Activated CD8-positive, alpha-beta memory T cell treated with anti-CD3 and anti-CD28 coated beads for 1 hour (primary cell): ENCODE results near the gene LYPD5.
"Not testable (repeated sequence)": the region's sequence is repeated elsewhere in the genome, so short reads cannot be mapped to it uniquely, and the experiment has no call there.

Experiments used
- DNase-seq, 2 donors: peaks; one replicate each; pipeline ENCODE4 v3.0.0-alpha.2; 2020; ENCODE audit warnings: low read depth in 1 of 2; ENCODE audit errors: extremely low read depth in 1 of 2

Gene LYPD5

DNA sequence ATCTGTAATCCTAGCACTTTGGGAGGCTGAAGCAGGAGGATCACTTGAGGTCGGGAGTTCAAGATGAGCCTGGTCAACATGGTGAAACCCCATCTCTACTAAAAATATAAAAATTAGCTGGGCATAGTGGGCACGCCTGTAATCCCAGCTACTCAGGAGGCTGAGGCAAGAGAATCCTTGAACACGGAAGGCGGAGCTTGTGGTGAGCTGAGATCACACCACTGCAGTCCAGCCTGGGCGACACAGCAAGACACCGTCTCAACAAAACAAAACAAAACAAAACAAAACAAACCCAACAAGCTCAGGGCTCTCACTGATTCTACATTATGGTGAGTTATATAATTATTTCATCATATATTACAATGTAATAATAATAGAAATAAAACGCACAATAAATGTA, 4.2 kb upstream of the LYPD5 start:
- not testable (repeated sequence) for DNase-seq

DNA sequence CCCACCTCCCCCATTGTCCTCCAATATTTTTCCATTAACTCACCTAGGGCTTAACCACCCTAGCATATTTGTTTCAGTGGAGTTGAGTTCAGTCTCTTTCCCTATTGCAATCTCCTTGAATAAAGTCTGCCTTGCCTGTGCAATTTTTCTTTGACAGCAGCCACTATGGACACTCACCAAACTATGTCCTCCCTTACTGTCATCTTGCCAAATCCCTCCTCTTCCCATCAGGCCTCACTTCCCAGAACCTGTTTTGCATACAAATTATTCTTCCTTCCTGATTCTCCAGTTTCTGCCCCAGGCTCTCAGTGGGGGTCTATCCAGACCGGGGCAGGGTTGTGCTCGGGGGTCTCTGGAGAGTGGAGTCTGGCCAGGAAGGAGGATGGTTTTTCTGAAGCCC, 2.2 kb upstream of the LYPD5 start:
- DNase-seq = no peak

- no peak for DNase-seq
These were observed 2.6 kb downstream of the LYPD5 start for GRCh38 chr19:43799502-43800142.

DNA sequence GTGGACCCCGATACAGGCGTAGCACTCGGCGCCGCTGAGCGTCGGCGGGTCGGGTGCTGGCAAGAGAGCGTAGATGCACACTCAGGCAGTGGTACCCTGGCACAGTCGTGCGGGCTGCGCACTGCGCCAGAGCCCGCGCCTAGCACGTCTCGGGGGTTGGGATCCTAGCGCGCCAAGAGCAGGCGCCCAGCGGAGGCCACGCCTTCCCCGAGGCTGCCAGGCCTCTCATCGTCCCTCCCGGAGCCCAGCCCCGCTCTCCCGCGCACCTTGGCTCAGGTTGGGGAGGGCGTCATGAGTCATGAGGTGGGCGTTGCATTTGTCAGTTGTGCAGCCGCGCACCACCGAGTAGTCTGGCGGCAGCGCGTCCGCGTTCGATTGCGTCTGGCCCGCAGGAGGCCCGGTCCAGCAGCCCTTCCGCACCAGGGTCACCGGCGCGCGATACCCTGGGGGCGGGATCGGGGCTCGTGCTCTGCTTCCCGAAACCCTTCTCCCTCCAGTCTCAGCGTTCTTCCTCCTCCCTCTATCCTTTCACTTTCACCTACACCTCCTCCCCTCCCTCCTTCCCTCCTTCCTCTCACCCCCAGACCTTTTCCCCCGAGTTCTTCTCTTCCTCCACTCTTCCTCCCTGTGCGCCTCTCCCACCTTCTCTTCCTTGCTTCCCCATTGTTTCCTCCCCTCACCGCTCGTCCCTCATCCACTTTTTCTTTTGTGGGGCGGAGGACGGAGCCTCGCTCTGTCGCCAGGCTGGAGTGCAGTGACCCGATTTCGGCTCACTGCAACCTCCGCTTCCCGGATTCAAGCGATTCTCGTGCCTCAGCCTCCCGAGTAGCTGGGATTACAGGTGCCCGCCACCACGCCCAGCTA, 3.5 kb downstream of the LYPD5 start:
- DNase-seq = peak in 1 of 2 donors; percentile 40

DNA sequence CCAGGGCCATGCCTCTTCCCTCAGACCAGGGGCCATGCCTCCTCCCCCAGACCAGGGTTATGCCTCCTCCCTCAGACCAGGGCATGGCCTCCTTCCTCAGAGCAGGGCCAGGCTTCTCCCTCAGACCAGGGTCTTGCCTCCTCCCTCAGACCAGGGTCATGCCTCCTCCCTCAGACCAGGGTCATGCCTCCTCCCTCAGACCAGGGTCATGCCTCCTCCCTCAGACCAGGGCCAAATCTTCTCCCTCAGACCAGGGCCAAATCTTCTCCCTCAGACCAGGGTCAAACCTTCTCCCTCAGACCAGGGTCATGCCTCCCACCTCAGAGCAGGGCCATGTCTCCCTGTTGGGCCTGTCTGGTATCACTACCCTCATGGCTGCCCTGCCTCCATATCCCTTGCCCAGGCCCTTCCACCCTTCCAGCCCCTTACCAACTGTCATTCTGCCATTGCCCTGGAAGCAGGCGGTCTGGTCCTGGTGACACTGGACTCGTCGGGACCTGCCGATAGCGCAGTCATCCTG, 4.2 kb downstream of the LYPD5 start:
- DNase-seq = no peak

DNA sequence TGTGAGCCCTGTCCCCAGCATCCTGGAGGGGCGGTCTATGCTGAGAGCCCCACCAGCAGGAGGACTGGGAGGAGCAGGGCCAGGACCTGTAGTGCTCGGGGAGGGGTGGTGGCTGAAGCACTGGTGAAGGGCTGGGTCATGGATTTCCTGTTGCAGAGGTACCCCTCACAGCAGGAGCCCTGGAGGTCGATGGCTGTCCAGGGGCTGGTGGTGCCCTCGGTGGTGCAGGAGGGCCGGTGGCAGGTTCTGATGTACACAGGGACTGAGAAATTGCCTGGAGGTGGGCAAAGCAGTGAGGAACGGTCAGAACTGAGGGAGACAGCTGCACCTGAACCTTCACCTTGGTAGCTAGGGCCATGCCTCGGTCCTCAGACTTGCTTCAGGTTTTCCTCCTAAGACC, 4.7 kb downstream of the LYPD5 start:
- DNase-seq = no peak

DNA sequence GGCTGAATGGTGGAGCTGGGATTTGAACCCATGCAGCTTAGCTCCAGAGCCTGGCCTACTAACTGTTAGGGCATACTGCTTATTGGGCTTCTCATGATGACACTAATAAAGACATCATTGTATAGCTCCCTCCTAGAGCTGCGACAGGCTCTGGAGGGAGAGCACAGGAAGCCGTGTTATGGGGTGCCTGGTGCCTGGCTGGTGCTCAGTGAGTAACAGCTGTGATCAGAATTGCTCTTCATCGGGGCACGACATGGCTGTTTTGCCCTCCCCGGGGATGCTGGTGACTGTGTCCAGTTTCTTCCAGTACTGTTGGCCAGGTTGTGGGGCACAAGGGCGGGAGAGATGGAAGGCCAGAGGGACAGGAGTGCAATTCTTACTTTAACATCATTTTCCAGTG, 5.1 kb downstream of the LYPD5 start:
- DNase-seq = no peak

- no peak for DNase-seq
These were observed 11.7 kb downstream of the LYPD5 start for GRCh38 chr19:43790587-43790986.

- no peak for DNase-seq
These were observed 13.2 kb downstream of the LYPD5 start for GRCh38 chr19:43789029-43789428.

DNA sequence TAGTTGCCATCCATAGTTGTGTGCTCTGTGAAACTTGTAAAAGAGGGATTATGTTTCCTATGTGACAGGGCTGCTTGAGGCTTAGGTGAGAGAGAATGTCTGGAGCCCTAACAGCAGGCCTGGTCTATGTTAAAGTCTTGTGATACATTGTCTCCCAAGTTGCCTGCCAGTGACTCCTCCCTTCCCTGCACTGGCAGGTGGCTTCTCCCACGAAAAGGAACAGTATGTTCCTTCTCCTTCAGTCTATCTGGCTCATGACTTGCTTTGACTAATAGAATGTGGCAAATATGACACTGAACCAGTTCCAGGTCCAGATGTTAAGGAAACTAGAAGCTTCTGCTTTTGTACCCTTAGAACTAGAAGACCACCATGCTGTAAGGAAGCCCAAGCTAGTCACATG, 15.6 kb downstream of the LYPD5 start:
- no peak for DNase-seq

DNA sequence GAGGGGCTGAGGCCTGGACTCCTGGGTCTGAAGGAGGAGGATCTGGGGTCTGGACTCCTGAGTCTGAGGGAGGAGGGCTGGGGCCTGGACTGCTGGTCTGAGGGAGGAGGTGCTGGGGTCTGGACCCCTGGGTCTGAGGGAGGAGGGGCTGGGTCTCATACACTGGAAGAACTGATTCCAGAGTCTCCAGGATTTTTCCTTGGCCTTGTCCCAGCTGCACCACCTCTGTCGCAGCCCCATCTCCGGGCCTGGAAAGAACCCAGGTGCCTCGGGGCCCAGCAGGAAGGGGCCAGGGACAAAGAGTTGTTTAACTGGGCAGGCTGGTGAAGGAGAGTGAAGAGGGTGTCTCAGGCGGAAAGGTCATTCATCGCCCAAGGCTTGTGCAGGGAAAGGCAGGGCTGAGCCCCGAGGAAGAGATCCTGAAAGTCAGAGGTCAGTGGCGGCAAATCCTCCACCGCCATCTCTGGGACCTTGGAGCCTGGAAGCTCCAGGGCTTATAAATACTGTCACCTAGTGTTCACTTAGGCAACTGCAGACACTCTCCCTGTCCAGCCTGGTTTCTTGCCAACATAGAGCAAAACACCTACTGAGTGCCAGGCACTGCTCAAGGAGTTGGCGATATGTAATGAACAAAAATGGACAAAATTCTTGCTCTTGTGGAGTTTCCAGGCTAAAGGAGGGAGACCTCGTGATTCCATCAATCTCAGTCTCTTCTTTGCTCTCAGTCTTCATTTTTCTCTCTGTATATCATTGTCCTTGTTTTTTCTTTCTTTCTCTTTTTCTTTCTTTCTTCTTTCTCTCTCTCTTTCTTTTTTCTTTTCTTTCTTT, 17.1 kb downstream of the LYPD5 start:
- DNase-seq = no peak

- peak in 1 of 2 donors; percentile 41 for DNase-seq
These were observed 17.8 kb downstream of the LYPD5 start for GRCh38 chr19:43784241-43784980.

- DNase-seq = no peak
These were observed 18.6 kb downstream of the LYPD5 start for GRCh38 chr19:43783636-43784035.

DNA sequence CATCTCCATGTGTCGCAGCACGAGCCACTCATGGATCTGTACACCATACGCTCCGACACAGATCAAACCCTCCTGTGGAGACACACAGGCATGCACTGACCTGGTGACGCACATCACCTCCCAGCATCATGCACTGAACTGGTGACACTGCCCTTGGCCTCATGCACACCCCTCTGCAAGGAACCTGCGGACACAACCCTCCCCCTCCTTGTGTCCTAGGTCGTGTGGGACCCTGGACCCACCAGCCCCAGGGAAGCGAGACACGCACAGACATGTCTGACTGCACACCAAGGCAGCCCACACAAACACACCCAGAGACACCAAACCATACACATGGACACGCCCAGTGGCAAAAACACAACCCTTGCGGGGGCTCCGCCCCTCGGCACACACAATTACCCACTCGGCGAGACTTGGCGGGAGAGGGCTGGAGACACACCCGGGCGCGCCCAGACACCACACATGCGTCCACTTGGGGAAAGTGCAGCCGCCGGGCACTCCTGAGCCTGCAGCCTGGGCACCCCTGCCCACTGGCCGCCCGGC, 19.5 kb downstream of the LYPD5 start:
- no peak for DNase-seq

GRCh38 chr19:43782311-43782660, 20.0 kb downstream of the LYPD5 start:
- DNase-seq = no peak

DNA sequence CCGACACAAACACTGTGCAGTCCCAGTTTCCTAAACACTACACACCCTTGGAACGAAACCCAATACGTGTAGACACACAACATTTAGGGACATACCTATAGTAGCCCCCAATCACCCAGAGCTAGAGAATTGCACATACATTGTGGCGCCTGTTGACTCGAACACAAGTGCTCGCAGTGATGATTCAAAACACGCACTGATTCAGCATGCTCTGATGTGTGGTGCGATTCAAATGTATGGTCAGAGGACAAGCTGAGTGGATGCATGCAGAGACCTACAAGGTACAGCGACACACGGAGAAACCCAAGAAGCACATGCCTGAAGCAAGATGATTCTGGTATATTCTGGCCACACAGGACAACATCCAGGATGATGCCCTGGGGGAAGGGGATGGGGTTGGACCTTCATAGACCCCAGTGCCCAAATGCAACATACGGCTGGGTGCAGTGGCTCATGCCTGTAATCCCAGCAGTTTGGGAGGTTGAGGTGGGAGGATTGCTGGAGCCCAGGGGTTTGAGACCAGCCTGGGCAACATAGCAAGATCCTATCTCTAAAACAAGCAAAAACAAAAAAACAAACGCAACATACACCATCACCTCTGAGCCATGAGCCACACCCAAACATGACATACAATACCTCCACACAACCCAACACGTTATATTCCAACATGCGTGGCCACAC, 20.5 kb downstream of the LYPD5 start:
- DNase-seq = no peak

DNA sequence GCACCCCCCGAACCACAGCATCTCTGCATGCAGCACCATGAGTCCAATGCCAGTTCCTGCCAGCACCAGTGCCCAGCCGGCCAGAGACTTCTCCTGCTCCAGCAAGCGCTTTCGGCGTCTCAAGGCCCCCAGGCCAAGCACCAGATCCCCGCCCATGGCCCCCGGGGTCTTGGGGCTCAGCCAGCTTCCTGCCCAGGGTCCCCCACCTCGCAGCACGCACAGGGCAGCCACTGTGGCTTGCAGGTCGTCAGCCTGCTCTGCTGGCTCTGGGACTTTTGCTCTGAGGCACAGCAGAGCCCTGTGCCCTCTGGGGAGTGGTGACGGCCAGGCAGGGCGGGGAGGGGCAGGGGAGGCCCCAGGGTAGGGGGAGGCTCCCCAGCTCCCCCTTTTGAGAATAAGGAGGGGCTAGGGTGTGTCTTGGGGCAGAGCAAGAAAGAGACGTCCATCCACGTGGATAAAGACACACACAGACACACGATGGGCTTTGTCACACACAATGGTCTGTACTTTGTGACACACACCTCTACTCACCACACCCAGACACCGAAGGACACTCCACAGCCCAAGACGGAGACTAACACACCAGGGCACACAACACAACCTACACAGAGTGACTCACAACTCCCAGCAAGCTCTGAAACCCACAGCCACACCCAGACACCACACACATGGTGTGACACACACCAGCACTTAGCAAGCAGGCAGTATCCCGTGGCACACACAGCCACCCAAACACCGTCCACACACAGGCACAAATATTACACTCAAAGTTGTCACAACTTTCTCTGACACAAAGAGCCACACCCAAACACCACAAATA, 21.3 kb downstream of the LYPD5 start, which contains the start of gene KCNN4:
TSS of gene KCNN4 (minus strand) at position 268 of the 820 bp plus-strand sequence. CDS start at position 156, 112 bp downstream.
- peak in 1 of 2 donors; percentile 39 for DNase-seq

DNA sequence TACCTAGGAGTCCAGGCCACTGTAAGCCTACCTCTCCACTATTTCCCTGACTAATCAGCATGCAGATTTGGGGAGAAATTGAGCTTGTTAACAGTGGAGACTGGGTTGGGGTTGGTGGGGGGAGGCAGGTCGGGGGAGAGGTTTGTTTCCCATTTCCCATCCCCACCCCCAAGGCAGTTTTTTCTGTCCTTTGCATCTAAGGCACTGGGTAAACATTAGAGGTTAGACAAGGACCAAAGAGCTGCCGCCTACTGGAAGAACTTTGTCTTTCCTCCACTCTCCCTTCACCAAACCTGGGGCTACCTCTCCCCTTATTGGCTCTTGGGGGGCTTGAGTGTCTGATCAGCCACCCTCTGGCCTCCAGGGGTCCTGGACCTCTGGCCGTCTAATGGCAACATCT, 22.4 kb downstream of the LYPD5 start:
- DNase-seq = no peak
